KBM-7 (cell line): ENCODE results near the gene TRAF3.

Experiments
- DNase-seq: peaks from one replicate; pipeline ENCODE4 v3.0.0-alpha.2; 2015
- in situ Hi-C: fragments of 300-500 bp; cut with MboI; formaldehyde crosslinking; loops from 2 replicates; pipeline ENCODE4 v1.14.3; 2020; ENCODE audit warnings: low sequenced_read_pairs, low pct_unique_long_range_greater_than_20kb, mixed read lengths

Gene TRAF3

DNA sequence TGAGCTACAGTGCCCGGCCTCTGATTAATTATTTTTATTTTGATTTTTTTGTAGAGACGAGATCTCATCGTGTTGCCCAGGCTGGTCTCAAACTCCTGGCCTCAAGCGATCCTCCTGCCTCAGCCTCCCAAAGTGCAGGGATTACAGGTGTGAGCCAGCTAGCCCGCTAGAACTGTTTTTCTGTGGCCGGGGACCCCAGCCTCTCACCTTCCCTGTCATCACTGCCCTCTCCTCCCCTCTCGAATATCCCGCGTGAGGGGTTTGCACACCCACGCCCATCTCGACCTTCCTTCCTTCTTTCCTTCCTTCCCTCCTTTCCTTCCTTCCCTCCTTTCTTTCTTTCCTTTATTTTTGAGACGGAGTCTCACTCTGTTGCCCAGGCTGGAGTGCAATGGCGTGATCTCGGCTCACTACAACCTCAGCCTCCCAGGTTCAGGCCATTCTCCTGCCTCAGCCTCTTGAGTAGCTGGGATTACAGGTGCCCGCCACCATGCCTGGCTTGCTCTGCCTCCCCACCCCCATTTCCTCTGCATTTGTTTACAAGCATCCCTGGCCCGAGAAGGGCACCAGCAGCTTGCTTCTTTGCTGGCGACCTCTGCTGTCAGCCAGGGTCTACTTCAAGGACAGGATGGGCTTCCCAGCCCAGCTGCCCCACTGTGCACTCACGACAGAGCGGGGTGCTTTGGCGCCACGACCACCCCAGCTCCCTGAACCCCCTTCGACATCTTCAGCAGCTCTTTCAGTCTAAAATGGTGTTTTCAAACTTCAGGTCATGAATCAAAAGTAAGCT lies 4.3 kb upstream of the TRAF3 start:
- DNase-seq: peak; percentile 30
- in situ Hi-C loops: no loop called here

DNA sequence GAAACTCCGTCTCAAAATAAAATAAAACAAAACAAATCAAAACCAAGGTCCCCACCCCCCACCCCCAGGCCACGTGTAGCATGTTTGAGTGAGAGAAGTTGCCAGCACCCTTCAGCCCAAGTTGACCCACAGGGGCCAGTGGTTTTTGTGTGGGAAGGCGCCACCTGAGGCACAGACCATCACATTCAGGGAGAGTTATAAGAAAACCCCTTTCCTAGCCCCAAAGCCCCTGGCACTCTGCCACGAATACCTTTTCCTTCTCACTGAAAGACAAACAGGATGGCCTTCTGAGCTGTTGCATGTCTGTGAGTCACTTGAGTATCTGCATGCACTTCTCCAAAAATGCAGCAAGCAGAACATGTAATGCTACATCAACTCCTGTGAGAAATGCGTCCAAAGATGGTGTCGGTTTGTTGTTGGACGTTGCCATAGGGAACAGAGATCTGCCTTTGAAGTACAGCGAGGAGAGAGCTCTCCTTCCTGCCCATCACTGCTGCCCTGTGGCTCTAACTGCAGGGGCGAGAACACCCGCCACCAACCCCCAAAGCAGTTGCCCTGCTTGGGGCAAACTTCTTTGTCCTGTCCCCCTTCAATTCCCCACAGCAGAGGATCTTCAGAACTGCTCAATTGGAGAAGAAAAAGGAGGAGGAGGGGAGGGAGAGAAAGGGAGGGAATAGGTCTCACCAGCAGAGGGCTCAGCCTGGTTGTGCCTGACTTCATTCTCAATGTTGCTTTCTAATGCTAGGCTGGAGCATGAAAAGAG lies 2.7 kb upstream of the TRAF3 start:
- in situ Hi-C loops: no loop called here
- peak; percentile 90 for DNase-seq

DNA sequence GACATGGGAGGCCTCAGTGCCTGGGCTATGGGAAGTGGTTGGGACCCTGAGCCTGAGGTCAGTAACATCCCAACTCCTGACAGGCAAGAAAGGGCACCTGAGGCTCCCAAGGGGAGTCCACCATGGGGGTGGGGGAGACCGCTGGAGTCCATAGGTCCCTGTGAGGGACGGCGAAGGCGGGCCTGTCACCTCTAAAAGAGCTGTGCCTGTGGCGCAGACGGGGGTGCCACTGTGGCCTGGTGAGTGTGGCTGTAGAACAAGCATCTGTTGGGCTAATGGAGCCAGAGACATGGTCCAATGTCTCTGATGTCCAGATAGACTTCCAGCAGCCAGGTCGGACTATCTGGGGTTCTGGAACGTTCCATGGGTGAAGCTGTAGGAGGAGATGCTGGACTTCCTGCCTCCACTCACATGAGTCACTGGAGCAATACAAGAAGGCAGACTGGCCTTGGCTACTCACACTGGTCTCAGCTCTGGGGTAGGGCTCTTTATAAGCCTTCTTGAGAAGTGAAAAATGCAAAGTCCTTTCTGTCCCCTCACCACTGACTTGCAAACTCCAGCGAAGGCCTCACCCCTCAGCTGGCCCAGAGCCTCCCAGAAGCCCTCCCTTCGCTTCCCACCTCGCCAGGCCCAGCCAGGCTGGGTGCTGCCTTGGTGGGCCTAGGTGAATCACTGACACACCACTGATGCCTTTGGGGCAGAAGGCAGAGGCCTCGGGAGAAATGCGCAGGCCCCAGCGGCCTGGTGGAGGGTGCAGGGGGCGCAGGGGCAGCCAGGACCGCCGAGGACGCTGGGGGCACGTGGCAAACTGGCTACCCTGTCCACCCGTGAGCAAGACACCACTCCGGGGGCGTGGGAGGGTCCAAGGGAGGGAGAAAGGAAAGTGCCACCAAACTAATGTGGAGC lies 1.1 kb upstream of the TRAF3 start:
- no peak for DNase-seq
- in situ Hi-C loops: no loop called here

GRCh38 chr14:102777711-102778337 lies 575 bp downstream of the TRAF3 start:
- in situ Hi-C loops: no loop called here
- DNase-seq: no peak

- in situ Hi-C loops: no loop called here
Measured at GRCh38 chr14:102778338-102779083, 1.3 kb downstream of the TRAF3 start.

DNA sequence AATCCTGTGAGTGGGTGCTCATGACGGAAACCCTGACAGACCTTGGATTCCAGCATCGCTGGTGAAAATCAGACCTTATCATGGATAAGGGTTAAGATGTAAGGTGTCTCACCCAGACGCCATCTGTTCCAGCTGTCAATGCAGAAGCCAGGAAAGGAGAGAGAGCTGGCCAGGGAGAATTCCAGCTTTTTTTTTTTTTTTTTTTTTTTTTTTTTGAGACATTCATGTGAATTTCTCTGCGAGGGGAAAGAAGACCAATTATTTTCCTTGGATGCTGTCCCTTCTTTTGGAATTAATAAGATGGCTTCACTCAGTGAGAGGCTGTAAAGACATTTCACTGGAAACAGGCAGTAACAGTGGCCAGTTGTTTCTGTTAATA lies 1.8 kb downstream of the TRAF3 start:
- in situ Hi-C loops: no loop called here
- DNase-seq: no peak

More at GRCh38 chr14:102778338-102779083, 1.3 kb downstream of the TRAF3 start:
- DNase-seq: peak; percentile 26

DNA sequence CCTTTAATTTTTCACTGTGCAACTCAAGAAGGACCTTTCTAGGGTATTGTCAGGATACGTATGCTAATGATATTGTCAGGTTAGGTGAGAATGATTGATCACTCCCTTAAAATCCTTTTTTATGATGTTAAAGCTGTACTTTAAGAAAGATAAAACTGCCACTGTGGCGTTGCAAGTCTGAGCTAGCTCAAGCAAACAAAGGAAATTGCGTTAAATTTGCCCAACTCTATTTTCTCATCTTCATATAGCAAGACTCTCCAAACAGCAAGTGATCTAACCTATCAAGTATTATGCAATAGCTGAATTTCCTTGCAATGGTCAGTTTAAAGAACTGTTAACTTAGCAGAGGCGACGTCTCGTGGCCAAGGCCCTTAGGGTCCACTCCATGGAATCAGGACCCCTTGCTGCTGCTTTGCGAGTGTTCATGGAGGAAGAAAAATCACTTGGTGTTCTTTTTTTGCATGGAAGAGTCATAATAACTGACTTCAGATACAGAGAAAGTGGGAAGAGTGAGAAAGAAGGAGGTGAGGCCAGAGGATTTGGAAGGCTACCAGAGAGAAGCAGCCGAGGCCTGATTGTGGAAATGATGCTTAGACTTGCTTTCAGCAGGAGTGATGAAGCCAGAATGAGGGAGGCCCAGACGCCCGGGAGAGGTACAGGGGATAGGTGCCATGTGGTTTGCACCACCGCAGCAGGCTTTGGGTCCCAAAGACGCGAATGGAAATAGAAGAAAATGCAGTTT lies 2.5 kb downstream of the TRAF3 start:
- in situ Hi-C loops: no loop called here
- no peak for DNase-seq

GRCh38 chr14:102781063-102781462 lies 3.8 kb downstream of the TRAF3 start:
- DNase-seq: no peak
- in situ Hi-C loops: no loop called here

GRCh38 chr14:102782974-102783373 lies 5.7 kb downstream of the TRAF3 start:
- no peak for DNase-seq
- in situ Hi-C loops: no loop called here

- DNase-seq: no peak
- in situ Hi-C loops: no loop called here
Measured at GRCh38 chr14:102784892-102785594, 7.8 kb downstream of the TRAF3 start.

DNA sequence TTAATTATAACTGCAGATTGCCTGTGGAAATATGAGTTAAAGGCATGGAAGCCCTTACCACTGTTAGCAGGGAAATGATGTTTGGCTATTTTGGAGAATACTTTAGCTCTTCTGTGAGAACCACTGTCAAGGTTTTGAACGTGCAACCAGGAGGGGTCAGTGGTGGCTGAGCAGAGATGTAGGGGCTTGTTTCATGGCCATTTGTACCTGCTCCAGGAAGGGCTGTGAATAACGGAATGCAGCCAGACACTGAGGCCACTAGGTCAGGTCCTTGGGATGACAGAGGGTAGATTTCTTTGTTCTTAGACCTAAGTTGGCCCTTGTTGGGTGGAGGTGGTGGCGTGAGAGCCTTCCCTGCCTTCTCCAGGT lies 8.3 kb downstream of the TRAF3 start:
- DNase-seq: no peak
- in situ Hi-C loops: no loop called here

DNA sequence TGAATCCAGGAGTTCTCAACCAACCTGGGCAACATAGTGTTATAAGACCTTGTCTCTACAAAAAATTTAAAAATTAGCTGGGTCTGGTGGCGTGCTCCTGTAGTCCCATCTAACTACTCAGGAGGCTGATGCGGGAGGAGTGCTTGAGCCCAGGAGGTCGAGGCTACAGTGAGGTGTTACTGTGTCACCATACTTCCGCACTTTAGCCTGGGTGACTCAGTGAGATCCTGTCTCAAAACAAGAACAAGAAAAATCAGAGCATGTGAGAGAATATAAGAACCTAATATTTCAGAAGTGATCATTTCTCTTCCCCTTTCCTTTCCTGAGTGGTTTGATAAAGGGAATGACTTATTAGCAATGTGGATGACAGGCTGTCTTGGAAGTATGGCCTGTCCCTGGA lies 9.5 kb downstream of the TRAF3 start:
- in situ Hi-C loops: no loop called here
- DNase-seq: no peak

DNA sequence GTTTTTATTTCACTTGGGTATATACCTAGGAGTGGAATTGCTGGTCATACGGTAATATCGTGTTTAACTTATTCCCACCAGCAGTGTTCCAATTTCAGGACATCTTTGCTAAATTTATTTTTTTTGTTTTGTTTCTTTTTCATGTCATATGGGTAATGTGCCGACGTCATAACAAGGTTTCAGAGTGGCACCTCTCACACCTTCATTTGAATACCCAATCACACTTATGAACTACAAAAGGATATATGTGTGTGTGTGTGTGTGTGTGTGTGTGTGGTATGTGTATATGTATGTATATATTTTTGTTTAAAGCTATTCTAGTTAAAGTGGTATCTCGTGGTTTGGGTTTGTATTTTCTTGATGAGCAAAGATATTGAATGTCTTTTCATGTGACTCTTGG lies 12.1 kb downstream of the TRAF3 start:
- in situ Hi-C loops: no loop called here

GRCh38 chr14:102793531-102794328 lies 16.5 kb downstream of the TRAF3 start:
- in situ Hi-C loops: no loop called here
- no peak for DNase-seq

More for the DNA sequence above, 12.1 kb downstream of the TRAF3 start:
- DNase-seq: no peak

GRCh38 chr14:102795060-102795925 lies 18.0 kb downstream of the TRAF3 start:
- in situ Hi-C loops: no loop called here
- DNase-seq: peak; percentile 66
